Fibroblast of lung (primary cell): ENCODE data around the gene GJA10.

Experiments
- EZH2 ChIP-seq: IDR thresholded peaks from 2 replicates; pipeline ENCODE4 v1.5.1; 2012; ENCODE audit warnings: low read length, control low read depth, mild to moderate bottlenecking; ENCODE audit errors: missing control alignments
- TF ChIP-seq, protein P1 (sequence below), 2 donors: IDR thresholded peaks in 1 of 2; conservative IDR thresholded peaks in 1 of 2; 1 replicate in 1 of 2; 2 replicates in 1 of 2; pipeline ENCODE4 v1.5.1; 2011 to 2012; ENCODE audit warnings: low read length in 2 of 2, control low read depth in 1 of 2, inconsistent platforms in 1 of 2, low read depth in 1 of 2, mild to moderate bottlenecking in 1 of 2

DNA sequence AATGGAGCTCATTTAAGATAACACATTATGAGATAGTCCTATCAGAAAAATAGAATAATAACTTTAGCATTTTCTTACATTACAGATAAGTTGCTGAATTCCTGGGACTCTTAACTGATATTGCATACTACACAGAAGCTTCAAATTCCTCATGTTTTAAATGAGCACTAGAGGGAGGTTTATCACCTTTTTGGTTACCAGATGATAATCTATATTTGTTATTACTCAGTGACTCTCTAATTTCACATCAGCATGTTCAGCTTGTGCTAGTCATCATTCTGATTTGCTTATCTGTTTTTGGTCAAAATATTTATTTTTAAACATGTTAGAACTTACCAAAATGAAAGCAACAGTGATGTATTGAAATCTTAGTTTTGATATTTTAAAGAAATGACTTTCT, 20.5 kb upstream of the GJA10 start:
- TF ChIP-seq, protein P1, sequence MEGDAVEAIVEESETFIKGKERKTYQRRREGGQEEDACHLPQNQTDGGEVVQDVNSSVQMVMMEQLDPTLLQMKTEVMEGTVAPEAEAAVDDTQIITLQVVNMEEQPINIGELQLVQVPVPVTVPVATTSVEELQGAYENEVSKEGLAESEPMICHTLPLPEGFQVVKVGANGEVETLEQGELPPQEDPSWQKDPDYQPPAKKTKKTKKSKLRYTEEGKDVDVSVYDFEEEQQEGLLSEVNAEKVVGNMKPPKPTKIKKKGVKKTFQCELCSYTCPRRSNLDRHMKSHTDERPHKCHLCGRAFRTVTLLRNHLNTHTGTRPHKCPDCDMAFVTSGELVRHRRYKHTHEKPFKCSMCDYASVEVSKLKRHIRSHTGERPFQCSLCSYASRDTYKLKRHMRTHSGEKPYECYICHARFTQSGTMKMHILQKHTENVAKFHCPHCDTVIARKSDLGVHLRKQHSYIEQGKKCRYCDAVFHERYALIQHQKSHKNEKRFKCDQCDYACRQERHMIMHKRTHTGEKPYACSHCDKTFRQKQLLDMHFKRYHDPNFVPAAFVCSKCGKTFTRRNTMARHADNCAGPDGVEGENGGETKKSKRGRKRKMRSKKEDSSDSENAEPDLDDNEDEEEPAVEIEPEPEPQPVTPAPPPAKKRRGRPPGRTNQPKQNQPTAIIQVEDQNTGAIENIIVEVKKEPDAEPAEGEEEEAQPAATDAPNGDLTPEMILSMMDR (conservative IDR thresholded peaks at IDR 0.05 in 1 of 2, IDR thresholded peaks at IDR 0.05 in 1 of 2; ENCODE audit: low read depth in 1 of 2, low read length in 2 of 2) = no peak
- no peak for TF ChIP-seq EZH2
